ENCODE measurements around the gene TRAPPC3L. TPM values are rescaled to one million over a fixed set of nuclear protein-coding genes. Genes with fewer than 3 reads are reported as not detected.

Gene TRAPPC3L
- total and polyA plus RNA-seq, 2 of the 8 experiments (the other 6 are each of a cell fraction or from before 2014, with no cell fraction given) = not detected

DNA sequence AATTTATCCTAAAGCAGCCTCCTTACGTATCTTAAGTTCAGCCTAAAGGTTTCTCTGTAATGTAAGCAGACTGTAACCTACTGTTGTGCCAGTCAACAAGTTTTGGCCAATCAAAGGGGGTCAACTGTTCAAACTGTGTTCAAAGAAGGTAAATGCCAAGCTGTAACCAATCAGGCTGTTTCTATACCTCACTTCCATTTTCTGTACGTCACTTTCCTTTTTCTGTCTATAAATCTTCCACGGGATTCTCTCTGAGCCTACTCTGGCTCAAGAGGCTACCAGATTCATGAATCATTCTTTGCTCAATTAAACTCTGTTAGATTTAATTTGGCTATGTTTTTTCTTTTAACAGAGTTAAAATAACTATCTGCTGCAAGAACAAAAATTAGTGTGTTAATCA, 89.4 kb downstream of the TRAPPC3L start:
- Histone ChIP-seq H4K91ac (replicated peaks; ENCODE audit: insufficient read length, low read length) (no peak overlapping the region), H2AK5ac (ENCODE audit: low read depth, low read length) (no peak overlapping the region), H2AFZ (ENCODE audit: low read length) (no peak overlapping the region), H4K20me1 (replicated peaks in 1 of 2; ENCODE audit: control insufficient read depth in 1 of 2, insufficient read depth in 2 of 2, low read length in 2 of 2) (no peaks in the 10 kb centered on the region), H3K23me2 (ENCODE audit: low read depth, low read length) (no peaks in the 10 kb centered on the region; the same call in 1 of the 2 replicates), H2BK12ac (ENCODE audit: low read depth, low read length) (no peak overlapping the region), H3K18ac (ENCODE audit: extremely low read depth, low read length) (no peak overlapping the region), H3K4me3 (ENCODE audit: extremely low read depth in 1 of 4, insufficient read depth in 2 of 4, low read depth in 3 of 4, low read length in 4 of 4) (no peak overlapping the region), H3K9ac (replicated peaks in 1 of 4; ENCODE audit: extremely low read depth in 1 of 4, low read depth in 3 of 4, low read length in 3 of 4) (no peak overlapping the region), H4K8ac (ENCODE audit: extremely low read depth, insufficient read depth, low read length) (no peak overlapping the region), H3K27me3 (replicated peaks in 1 of 4; ENCODE audit: control insufficient read depth in 3 of 4, extremely low read depth in 1 of 4, insufficient read depth in 3 of 4, low read length in 3 of 4) (peaks cover 4 to 8% (median 5%) of the 10 kb centered on the region in 4 experiments; a peak in 4 of 7 replicates), H3K4me2 (ENCODE audit: insufficient read depth in 1 of 2, low read depth in 2 of 2, low read length in 2 of 2) (no peak overlapping the region), H2BK120ac (replicated peaks; ENCODE audit: low read depth, low read length) (no peak overlapping the region), H3K27ac (ENCODE audit: low read depth, low read length) (no peak overlapping the region), H3K4ac (replicated peaks; ENCODE audit: insufficient read length, low read depth, low read length) (no peak overlapping the region), H3K79me2 (ENCODE audit: control insufficient read depth in 1 of 2, insufficient read depth in 2 of 2, low read length in 2 of 2) (no peaks in the 10 kb centered on the region), H3K36me3 (ENCODE audit: control insufficient read depth in 2 of 4, insufficient read depth in 4 of 4, low read length in 3 of 4) (no peaks in the 10 kb centered on the region), H3K14ac (ENCODE audit: insufficient read length) (no peak overlapping the region), H3K79me1 (ENCODE audit: low read depth, low read length) (no peaks in the 10 kb centered on the region), H3K56ac (replicated peaks; ENCODE audit: insufficient read length, low read depth, low read length) (no peak overlapping the region), H4K5ac (ENCODE audit: insufficient read length, low read depth, low read length) (no peak overlapping the region), H3K23ac (ENCODE audit: insufficient read length) (no peak overlapping the region), H2BK5ac (ENCODE audit: low read depth, low read length) (no peak overlapping the region), H2BK20ac (ENCODE audit: low read length) (no peak overlapping the region), H3K4me1 (replicated peaks in 1 of 4; ENCODE audit: control insufficient read depth in 3 of 4, insufficient read depth in 4 of 4, low read length in 3 of 4) (no peaks in the 10 kb centered on the region), H2BK15ac (ENCODE audit: low read length) (no peak overlapping the region), H3K9me3 (ENCODE audit: insufficient read depth in 2 of 2, low read depth in 1 of 2, low read length in 1 of 2) (no peaks in the 10 kb centered on the region)
- 89% methylated on average over 3 of the region's 3 CpGs; no CpG with 5 or more reads in 1 of the 2 experiments for WGBS, 2 experiments (ENCODE audit: extremely low coverage in 1 of 2, insufficient coverage in 1 of 2, insufficient read length in 1 of 2, insufficient replicate concordance in 2 of 2, low coverage in 1 of 2, low lambda C conversion rate in 2 of 2, missing lambda C conversion rate in 1 of 2)
- DNase-seq (ENCODE audit: low read depth in 1 of 2, low spot score in 2 of 2) (no peak), FAIRE-seq (no peak)
- POLR2A ChIA-PET (ENCODE audit: partially characterized antibody) = no interaction called here
- CTCF ChIA-PET (ENCODE audit: partially characterized antibody) = no interaction called here
- no peak for TF ChIP-seq SUZ12 (IDR thresholded peaks at IDR 0.05; ENCODE audit: low read length)
- no peak for TF ChIP-seq SP1 (IDR thresholded peaks at IDR 0.05; ENCODE audit: low read depth, low read length)
- TF ChIP-seq, protein P1, sequence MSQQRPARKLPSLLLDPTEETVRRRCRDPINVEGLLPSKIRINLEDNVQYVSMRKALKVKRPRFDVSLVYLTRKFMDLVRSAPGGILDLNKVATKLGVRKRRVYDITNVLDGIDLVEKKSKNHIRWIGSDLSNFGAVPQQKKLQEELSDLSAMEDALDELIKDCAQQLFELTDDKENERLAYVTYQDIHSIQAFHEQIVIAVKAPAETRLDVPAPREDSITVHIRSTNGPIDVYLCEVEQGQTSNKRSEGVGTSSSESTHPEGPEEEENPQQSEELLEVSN (IDR thresholded peaks at IDR 0.05) = no peak
- TF ChIP-seq SRF (IDR thresholded peaks at IDR 0.05; ENCODE audit: low read depth, low read length) = no peak
- TF ChIP-seq EP300 (IDR thresholded peaks at IDR 0.05; ENCODE audit: borderline replicate concordance in 1 of 2, low read depth in 2 of 2, low read length in 2 of 2) = no peak
- TF ChIP-seq TCF12 (IDR thresholded peaks at IDR 0.05; ENCODE audit: low read depth, low read length) = no peak
- TF ChIP-seq, protein P2, sequence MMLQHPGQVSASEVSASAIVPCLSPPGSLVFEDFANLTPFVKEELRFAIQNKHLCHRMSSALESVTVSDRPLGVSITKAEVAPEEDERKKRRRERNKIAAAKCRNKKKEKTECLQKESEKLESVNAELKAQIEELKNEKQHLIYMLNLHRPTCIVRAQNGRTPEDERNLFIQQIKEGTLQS (IDR thresholded peaks at IDR 0.05; ENCODE audit: insufficient read depth, low read depth, low read length) = no peak
- TF ChIP-seq HDAC6 (IDR thresholded peaks at IDR 0.05; ENCODE audit: low read depth, low read length) = no peak
- TF ChIP-seq, protein P3, sequence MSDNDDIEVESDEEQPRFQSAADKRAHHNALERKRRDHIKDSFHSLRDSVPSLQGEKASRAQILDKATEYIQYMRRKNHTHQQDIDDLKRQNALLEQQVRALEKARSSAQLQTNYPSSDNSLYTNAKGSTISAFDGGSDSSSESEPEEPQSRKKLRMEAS (IDR thresholded peaks at IDR 0.05) = no peak
- TF ChIP-seq SAP30 (IDR thresholded peaks at IDR 0.05; ENCODE audit: insufficient read depth, insufficient replicate concordance, low read length) = no peak
- no peak for TF ChIP-seq SP4 (IDR thresholded peaks at IDR 0.05; ENCODE audit: low read length)
- no peak for TF ChIP-seq KDM4A (IDR thresholded peaks at IDR 0.05; ENCODE audit: low read depth, low read length, severe bottlenecking)
- no peak for TF ChIP-seq BCL11A (IDR thresholded peaks at IDR 0.05; ENCODE audit: low read depth in 2 of 2, low read length in 2 of 2)

All from H1 (cell line).